CD4-positive, alpha-beta T cell treated with Interleukin-2 at 100 ng/mL for 4 hours (primary cell): ENCODE data around the gene QRSL1.
A peak's percentile ranks its signal among the peaks of the same experiment; 100 is the strongest.
"Not testable (repeated sequence)": the region's sequence is repeated elsewhere in the genome, so short reads cannot be mapped to it uniquely, and the experiment has no call there.

ENCODE experiments used
- DNase-seq: peaks from one replicate; pipeline ENCODE4 v3.0.0-alpha.2; 2020; ENCODE audit warnings: low spot score

Gene QRSL1

GRCh38 chr6:106623039-106623438, 6.3 kb upstream of the QRSL1 start:
- no peak for DNase-seq

- DNase-seq: no peak
Observed at GRCh38 chr6:106626485-106626884, 2.9 kb upstream of the QRSL1 start.

- not testable (repeated sequence) for DNase-seq
Observed at GRCh38 chr6:106627760-106628159, 1.6 kb upstream of the QRSL1 start.

GRCh38 chr6:106628658-106629102, 698 bp upstream of the QRSL1 start:
- DNase-seq: peak; percentile 2

GRCh38 chr6:106629859-106630163, 433 bp downstream of the QRSL1 start:
- DNase-seq: no peak

DNA sequence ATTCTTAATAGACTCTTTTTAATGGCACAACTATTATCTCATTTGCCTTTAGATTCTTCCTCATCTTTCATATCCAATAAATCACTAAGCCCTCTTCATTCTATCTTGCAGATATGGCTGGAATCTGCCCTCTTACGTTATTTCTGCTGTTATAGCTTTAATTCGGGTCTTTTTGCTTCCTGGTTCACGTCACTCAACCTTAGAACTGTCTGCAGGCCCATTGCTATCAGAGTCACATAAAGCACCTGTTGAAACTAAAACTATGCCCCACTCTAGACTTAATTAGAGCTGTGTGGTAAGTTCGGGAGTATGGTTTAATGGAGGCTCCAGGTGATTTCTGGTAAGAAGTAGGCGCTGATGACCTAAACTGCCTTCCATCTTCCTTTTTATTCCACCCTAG, 988 bp downstream of the QRSL1 start:
- no peak for DNase-seq

DNA sequence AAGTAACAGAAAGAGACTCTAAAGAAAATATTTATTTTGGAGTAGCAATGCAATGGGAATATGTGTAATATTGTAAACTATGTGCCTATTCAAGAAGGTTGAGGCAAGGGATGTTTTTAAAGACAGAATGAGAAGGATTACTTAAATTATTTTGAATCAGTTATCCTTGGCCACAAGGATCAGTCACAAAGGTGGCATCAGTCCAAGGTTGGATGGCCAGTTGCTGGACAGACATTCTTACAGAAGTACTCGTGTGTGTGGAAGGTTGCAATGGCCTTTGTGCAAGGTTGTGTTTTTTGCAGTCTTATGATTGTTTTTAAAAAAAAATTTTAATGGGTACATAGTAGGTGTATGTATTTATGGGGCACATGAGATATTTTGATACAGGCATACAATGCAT, 2.0 kb downstream of the QRSL1 start:
- DNase-seq: no peak

GRCh38 chr6:106634565-106634964, 5.2 kb downstream of the QRSL1 start:
- DNase-seq: no peak

GRCh38 chr6:106637051-106637716, 7.8 kb downstream of the QRSL1 start:
- DNase-seq: no peak

- no peak for DNase-seq
Observed at GRCh38 chr6:106637717-106638341, 8.5 kb downstream of the QRSL1 start.

DNA sequence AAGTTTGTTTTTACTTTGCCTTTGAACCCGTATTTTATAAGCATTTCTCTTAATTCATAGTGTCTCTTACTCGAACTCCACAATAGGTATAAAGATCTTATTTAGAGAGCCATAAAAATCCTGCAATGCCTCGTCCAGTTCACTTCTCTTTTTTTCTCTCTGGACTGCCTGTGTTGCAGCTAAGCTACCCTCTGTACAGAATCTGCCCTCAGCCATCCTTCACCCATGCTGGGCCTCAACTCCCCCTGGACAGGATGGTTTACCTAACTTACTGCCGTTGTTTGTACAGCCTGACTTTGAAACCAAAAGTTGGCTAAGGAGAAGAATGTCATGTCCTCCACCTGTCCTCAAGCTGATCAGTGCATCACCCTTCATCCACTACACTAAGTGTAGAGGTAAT, 10.4 kb downstream of the QRSL1 start:
- DNase-seq: no peak

- DNase-seq: no peak
Observed at GRCh38 chr6:106642476-106642875, 13.1 kb downstream of the QRSL1 start.

GRCh38 chr6:106643061-106643460, 13.7 kb downstream of the QRSL1 start:
- DNase-seq: no peak

DNA sequence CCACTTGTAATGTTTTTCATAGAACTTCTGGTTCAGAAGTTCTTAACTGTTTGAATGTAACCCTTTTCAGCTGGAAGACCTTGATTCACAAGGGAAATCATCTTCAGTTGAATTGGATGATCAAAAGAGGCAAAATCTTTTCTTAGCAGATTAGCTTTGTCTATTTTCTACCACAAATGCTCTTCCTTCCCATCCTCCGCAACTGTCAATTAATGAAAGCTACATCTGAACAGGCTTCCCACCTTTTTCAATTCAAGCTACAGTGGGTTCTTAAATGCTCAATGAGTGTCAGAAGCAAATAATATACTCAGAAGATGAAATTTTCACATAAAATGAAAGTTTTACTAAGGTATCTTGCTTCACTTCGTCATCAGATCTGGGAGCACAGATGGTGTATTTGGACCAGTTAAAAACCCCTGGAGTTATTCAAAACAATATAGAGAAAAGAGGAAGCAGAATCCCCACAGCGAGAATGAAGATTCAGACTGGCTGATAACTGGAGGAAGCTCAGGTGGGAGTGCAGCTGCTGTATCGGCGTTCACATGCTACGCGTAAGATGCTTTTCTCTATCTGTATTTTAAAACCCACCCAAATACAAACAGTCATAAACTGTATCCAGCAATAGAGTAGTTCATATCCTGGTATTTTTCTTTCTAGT, 19.4 kb downstream of the QRSL1 start:
- DNase-seq: no peak

DNA sequence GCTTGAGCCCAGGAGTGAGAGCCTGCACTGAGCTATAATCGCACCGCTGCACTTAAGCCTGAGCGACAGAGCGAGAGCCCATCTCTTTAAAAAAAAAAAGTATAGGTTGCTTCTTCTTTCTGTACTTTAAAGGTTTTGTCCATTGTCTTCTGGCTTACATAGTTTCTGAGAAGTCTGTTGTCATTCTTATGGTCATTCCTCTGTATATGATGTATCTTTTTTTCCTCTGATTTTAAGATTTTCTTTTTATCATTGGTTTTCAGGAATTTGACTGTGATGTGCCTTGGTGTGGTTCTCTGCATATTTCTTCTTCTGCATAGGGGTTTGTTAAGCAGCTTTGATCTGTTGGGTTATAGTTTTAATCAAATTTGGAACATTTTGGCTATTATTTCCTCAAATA, 29.1 kb downstream of the QRSL1 start:
- no peak for DNase-seq

GRCh38 chr6:106659859-106660258, 30.5 kb downstream of the QRSL1 start:
- no peak for DNase-seq

- DNase-seq: no peak
Observed at GRCh38 chr6:106662458-106662857, 33.1 kb downstream of the QRSL1 start.

- no peak for DNase-seq
Observed at GRCh38 chr6:106666282-106667021, 37.1 kb downstream of the QRSL1 start.

DNA sequence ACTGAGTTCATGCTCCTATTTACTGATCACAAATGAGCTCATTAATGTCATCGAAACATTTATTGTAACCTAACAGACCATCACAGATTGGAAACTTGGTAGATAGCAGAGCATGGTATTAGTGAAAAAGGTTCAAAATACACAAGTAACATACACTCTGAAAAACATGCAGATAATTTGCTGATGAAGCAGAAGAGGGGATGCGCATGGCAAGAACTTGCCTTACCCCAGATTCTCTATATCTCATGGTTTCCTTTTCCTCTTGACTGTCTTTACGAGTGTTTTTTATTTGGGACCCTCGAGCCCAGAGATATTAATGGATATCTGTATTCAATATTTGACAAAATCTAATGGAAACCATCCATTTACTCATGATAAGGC, 37.6 kb downstream of the QRSL1 start:
- DNase-seq: no peak

- no peak for DNase-seq
Observed at GRCh38 chr6:106670236-106670635, 40.9 kb downstream of the QRSL1 start.

DNA sequence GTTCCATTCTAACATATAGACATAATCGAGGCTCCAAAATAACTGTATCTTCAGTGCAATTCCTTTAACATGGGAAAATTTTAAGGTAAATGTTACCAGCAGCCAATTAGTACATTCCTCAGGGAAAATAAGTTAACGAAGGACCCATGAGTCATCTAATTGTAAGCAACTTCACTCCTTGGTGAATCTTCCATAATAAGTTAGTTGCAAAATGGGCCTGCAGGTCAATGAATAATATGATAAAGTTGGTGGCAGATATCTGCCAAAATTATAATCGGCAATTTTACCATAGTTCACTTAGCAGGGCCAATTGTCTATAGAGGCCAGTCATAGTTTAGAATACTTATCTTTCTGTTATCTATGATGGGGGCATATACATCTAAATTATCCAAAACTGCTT, 42.3 kb downstream of the QRSL1 start:
- no peak for DNase-seq

DNA sequence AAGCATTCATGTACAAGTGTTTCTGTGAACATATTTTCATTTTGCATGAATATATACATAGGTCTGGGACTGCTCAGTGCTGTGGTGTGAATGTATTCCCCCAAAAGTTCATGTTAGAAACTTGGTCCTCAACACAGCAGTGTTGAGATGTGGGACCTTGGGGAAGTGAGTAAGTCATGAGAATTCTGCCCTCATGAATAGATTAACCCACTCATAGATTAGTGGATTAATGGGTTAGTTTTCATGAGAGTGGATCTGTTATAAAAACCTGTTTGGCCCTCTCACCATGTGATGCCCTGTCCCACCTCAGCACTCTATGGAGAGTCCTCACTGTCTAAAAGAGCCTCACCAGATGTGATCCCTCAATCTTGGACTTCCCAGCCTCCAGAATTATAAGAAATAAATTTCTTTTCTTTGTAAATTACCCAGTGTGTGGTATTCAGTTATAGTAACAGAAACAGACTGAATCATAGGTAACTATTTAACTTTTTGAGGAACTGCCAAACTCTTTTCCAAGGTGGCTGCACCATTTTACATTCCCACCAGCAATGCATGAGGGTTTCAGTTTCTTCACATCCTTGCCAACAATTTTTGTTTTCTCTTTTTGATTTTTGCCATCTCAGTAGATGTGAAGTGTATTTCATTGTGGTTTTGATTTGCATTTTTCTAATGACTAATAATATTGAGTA, 45.3 kb downstream of the QRSL1 start:
- no peak for DNase-seq
